Measurements from ENCODE around the gene MYL3. TPM values are rescaled to one million over a fixed set of nuclear protein-coding genes. Genes with fewer than 3 reads are reported as not detected.

The MYL3 gene
- total and polyA plus RNA-seq, 5 donors from 2014 or later, result not detected

- ATAC-seq (ENCODE audit: low read depth in 2 of 2), result no peak
- H3K9me3 Mint-ChIP-seq, result no peaks in the 10 kb centered on the region
- Histone ChIP-seq H3K27ac (ENCODE audit: insufficient read depth, low read length, poor library complexity, severe bottlenecking) (no peak overlapping the region), H3K27me3 (ENCODE audit: control insufficient read depth, insufficient read depth, low read length) (no peaks in the 10 kb centered on the region), H3K4me3 (ENCODE audit: low read depth, low read length) (no peak overlapping the region), H3K4me1 (ENCODE audit: control insufficient read depth, insufficient read depth, low read length, poor library complexity, severe bottlenecking) (no peaks in the 10 kb centered on the region), H3K36me3 (ENCODE audit: control insufficient read depth, insufficient read depth, low read length) (no peaks in the 10 kb centered on the region), H3K9me3 (ENCODE audit: control insufficient read depth in 2 of 2, low read length in 2 of 2) (no peaks in the 10 kb centered on the region)
- no peak overlapping the region for H3K4me3 Mint-ChIP-seq
- no peak for DNase-seq
- no peak overlapping the region for H3K27ac Mint-ChIP-seq
- H3K27me3 Mint-ChIP-seq, result peaks cover 5% of the 10 kb centered on the region
- no peaks in the 10 kb centered on the region for H3K36me3 Mint-ChIP-seq
- no peaks in the 10 kb centered on the region for H3K4me1 Mint-ChIP-seq
Measured at GRCh38 chr3:46859001-46859710, 4.1 kb downstream of the MYL3 start.

- H3K27me3 ChIP-seq (ENCODE audit: control insufficient read depth, insufficient read depth, low read length), result no peaks in the 10 kb centered on the region
- H3K4me1 ChIP-seq (ENCODE audit: control insufficient read depth, insufficient read depth, low read length, poor library complexity, severe bottlenecking), result no peaks in the 10 kb centered on the region
- no peak overlapping the region for H3K4me3 Mint-ChIP-seq
- no peaks in the 10 kb centered on the region for H3K9me3 Mint-ChIP-seq
- H3K4me1 Mint-ChIP-seq, result no peaks in the 10 kb centered on the region
- H3K36me3 Mint-ChIP-seq, result no peaks in the 10 kb centered on the region
- DNase-seq (no peak), ATAC-seq (ENCODE audit: low read depth in 2 of 2) (no peak)
- H3K9me3 ChIP-seq (ENCODE audit: control insufficient read depth in 2 of 2, low read length in 2 of 2), result no peaks in the 10 kb centered on the region
- no peaks in the 10 kb centered on the region for H3K36me3 ChIP-seq (ENCODE audit: control insufficient read depth, insufficient read depth, low read length)
- H3K27me3 Mint-ChIP-seq, result peaks cover 5% of the 10 kb centered on the region
- H3K27ac Mint-ChIP-seq, result no peak overlapping the region
- H3K27ac ChIP-seq (ENCODE audit: insufficient read depth, low read length, poor library complexity, severe bottlenecking), result no peak overlapping the region
- H3K4me3 ChIP-seq (ENCODE audit: low read depth, low read length), result no peak overlapping the region
Measured at GRCh38 chr3:46858456-46858855, 4.8 kb downstream of the MYL3 start.

- DNase-seq, result no peak
- Mint-ChIP-seq H3K27ac (no peak overlapping the region), H3K4me1 (no peaks in the 10 kb centered on the region), H3K4me3 (no peak overlapping the region), H3K9me3 (no peaks in the 10 kb centered on the region), H3K36me3 (no peaks in the 10 kb centered on the region), H3K27me3 (peaks cover 5% of the 10 kb centered on the region)
- ATAC-seq (ENCODE audit: low read depth in 2 of 2), result no peak
- Histone ChIP-seq H3K27me3 (ENCODE audit: control insufficient read depth, insufficient read depth, low read length) (no peaks in the 10 kb centered on the region), H3K4me1 (ENCODE audit: control insufficient read depth, insufficient read depth, low read length, poor library complexity, severe bottlenecking) (no peaks in the 10 kb centered on the region), H3K27ac (ENCODE audit: insufficient read depth, low read length, poor library complexity, severe bottlenecking) (no peak overlapping the region), H3K4me3 (ENCODE audit: low read depth, low read length) (no peak overlapping the region), H3K36me3 (ENCODE audit: control insufficient read depth, insufficient read depth, low read length) (no peaks in the 10 kb centered on the region), H3K9me3 (ENCODE audit: control insufficient read depth in 2 of 2, low read length in 2 of 2) (no peaks in the 10 kb centered on the region)
Measured at GRCh38 chr3:46857485-46858341, 5.5 kb downstream of the MYL3 start.

- Histone ChIP-seq H3K4me3 (ENCODE audit: low read depth, low read length) (no peak overlapping the region), H3K27ac (ENCODE audit: insufficient read depth, low read length, poor library complexity, severe bottlenecking) (no peak overlapping the region), H3K4me1 (ENCODE audit: control insufficient read depth, insufficient read depth, low read length, poor library complexity, severe bottlenecking) (no peaks in the 10 kb centered on the region), H3K9me3 (ENCODE audit: control insufficient read depth in 2 of 2, low read length in 2 of 2) (no peaks in the 10 kb centered on the region), H3K36me3 (ENCODE audit: control insufficient read depth, insufficient read depth, low read length) (no peaks in the 10 kb centered on the region), H3K27me3 (ENCODE audit: control insufficient read depth, insufficient read depth, low read length) (no peaks in the 10 kb centered on the region)
- peak overlapping the region in 1 of 3 donors; percentile 58 for H3K27ac Mint-ChIP-seq
- H3K36me3 Mint-ChIP-seq, result no peaks in the 10 kb centered on the region
- peak overlapping the region in 1 of 4 donors; percentile 44 for H3K4me3 Mint-ChIP-seq
- ATAC-seq (ENCODE audit: low read depth in 2 of 2) (no peak), DNase-seq (no peak)
- H3K9me3 Mint-ChIP-seq, result no peaks in the 10 kb centered on the region
- H3K27me3 Mint-ChIP-seq, result peaks cover 5% of the 10 kb centered on the region
- no peaks in the 10 kb centered on the region for H3K4me1 Mint-ChIP-seq
Measured at GRCh38 chr3:46856576-46857471, 6.4 kb downstream of the MYL3 start.

GRCh38 chr3:46854555-46854991 lies 8.7 kb downstream of the MYL3 start:
- no peak for ATAC-seq (ENCODE audit: low read depth in 2 of 2)
- no peak for DNase-seq

GRCh38 chr3:46853441-46854415 lies 9.5 kb downstream of the MYL3 start:
- DNase-seq (no peak), ATAC-seq (ENCODE audit: low read depth in 2 of 2) (no peak)
- no peaks in the 10 kb centered on the region for H3K4me1 Mint-ChIP-seq
- no peaks in the 10 kb centered on the region for H3K27me3 ChIP-seq (ENCODE audit: control insufficient read depth, insufficient read depth, low read length)
- no peaks in the 10 kb centered on the region for H3K36me3 ChIP-seq (ENCODE audit: control insufficient read depth, insufficient read depth, low read length)
- peaks cover 5% of the 10 kb centered on the region for H3K27me3 Mint-ChIP-seq
- no peaks in the 10 kb centered on the region for H3K9me3 Mint-ChIP-seq
- no peaks in the 10 kb centered on the region for H3K4me1 ChIP-seq (ENCODE audit: control insufficient read depth, insufficient read depth, low read length, poor library complexity, severe bottlenecking)
- H3K4me3 ChIP-seq (ENCODE audit: low read depth, low read length), result no peak overlapping the region
- no peak overlapping the region for H3K4me3 Mint-ChIP-seq
- H3K27ac ChIP-seq (ENCODE audit: insufficient read depth, low read length, poor library complexity, severe bottlenecking), result no peak overlapping the region
- H3K27ac Mint-ChIP-seq, result no peak overlapping the region
- H3K9me3 ChIP-seq (ENCODE audit: control insufficient read depth in 2 of 2, low read length in 2 of 2), result no peaks in the 10 kb centered on the region
- no peaks in the 10 kb centered on the region for H3K36me3 Mint-ChIP-seq

More at GRCh38 chr3:46854555-46854991, 8.7 kb downstream of the MYL3 start:
- Histone ChIP-seq H3K27me3 (ENCODE audit: control insufficient read depth, insufficient read depth, low read length) (no peaks in the 10 kb centered on the region), H3K36me3 (ENCODE audit: control insufficient read depth, insufficient read depth, low read length) (no peaks in the 10 kb centered on the region), H3K27ac (ENCODE audit: insufficient read depth, low read length, poor library complexity, severe bottlenecking) (no peak overlapping the region), H3K4me1 (ENCODE audit: control insufficient read depth, insufficient read depth, low read length, poor library complexity, severe bottlenecking) (no peaks in the 10 kb centered on the region), H3K9me3 (ENCODE audit: control insufficient read depth in 2 of 2, low read length in 2 of 2) (no peaks in the 10 kb centered on the region), H3K4me3 (ENCODE audit: low read depth, low read length) (no peak overlapping the region)
- Mint-ChIP-seq H3K4me3 (no peak overlapping the region), H3K36me3 (no peaks in the 10 kb centered on the region), H3K9me3 (no peaks in the 10 kb centered on the region), H3K4me1 (no peaks in the 10 kb centered on the region), H3K27me3 (peaks cover 5% of the 10 kb centered on the region), H3K27ac (no peak overlapping the region)
